NT2/D1 (cell line): Measurements from ENCODE around the gene SLC7A10.

ENCODE experiments used
- SUZ12 ChIP-seq: IDR thresholded peaks from 2 replicates; pipeline ENCODE4 v1.6.1; 2011; ENCODE audit not compliant: insufficient read length, insufficient read depth; ENCODE audit errors: extremely low read depth
- YY1 ChIP-seq: IDR thresholded peaks from 2 replicates; pipeline ENCODE4 v1.6.1; 2011; ENCODE audit not compliant: insufficient read length, insufficient read depth
- ZNF274 ChIP-seq: IDR thresholded peaks from 2 replicates; pipeline ENCODE4 v1.6.1; 2011; ENCODE audit warnings: mild to moderate bottlenecking, low read depth, low read length

GRCh38 chr19:33194886-33195644, 30.6 kb downstream of the SLC7A10 start:
- TF ChIP-seq YY1 (no peak), ZNF274 (no peak), SUZ12 (no peak)
